ENCODE measurements around the gene GET4.

- no peak for TF ChIP-seq EZH2 (IDR thresholded peaks at IDR 0.05; ENCODE audit: borderline replicate concordance, low read length)
- TF ChIP-seq, protein P1, sequence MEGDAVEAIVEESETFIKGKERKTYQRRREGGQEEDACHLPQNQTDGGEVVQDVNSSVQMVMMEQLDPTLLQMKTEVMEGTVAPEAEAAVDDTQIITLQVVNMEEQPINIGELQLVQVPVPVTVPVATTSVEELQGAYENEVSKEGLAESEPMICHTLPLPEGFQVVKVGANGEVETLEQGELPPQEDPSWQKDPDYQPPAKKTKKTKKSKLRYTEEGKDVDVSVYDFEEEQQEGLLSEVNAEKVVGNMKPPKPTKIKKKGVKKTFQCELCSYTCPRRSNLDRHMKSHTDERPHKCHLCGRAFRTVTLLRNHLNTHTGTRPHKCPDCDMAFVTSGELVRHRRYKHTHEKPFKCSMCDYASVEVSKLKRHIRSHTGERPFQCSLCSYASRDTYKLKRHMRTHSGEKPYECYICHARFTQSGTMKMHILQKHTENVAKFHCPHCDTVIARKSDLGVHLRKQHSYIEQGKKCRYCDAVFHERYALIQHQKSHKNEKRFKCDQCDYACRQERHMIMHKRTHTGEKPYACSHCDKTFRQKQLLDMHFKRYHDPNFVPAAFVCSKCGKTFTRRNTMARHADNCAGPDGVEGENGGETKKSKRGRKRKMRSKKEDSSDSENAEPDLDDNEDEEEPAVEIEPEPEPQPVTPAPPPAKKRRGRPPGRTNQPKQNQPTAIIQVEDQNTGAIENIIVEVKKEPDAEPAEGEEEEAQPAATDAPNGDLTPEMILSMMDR (conservative IDR thresholded peaks at IDR 0.05 in 1 of 2, IDR thresholded peaks at IDR 0.05 in 1 of 2; ENCODE audit: extremely low read depth in 1 of 2, insufficient read depth in 1 of 2, low read depth in 1 of 2, low read length in 2 of 2) = no peak
These were observed 44.7 kb downstream of the GET4 start for GRCh38 chr7:921071-921461.
